PC-9 (cell line): Measurements from ENCODE around the gene GTF3C1.

Source experiments
- EZH2 ChIP-seq: fragments of 200-600 bp; sonication (generic); IDR thresholded peaks from 2 replicates; pipeline ENCODE4 v1.8.0; 2017; ENCODE audit warnings: antibody characterized with exemption, low read depth
- TF ChIP-seq, protein P1 (sequence below): fragments of 200-600 bp; sonication (generic); conservative IDR thresholded peaks from 2 replicates; pipeline ENCODE4 v1.6.1; 2017; ENCODE audit warnings: mixed run types, antibody characterized with exemption, mild to moderate bottlenecking, moderate library complexity

GRCh38 chr16:27472091-27473020, 77.4 kb downstream of the GTF3C1 start:
- TF ChIP-seq, protein P1, sequence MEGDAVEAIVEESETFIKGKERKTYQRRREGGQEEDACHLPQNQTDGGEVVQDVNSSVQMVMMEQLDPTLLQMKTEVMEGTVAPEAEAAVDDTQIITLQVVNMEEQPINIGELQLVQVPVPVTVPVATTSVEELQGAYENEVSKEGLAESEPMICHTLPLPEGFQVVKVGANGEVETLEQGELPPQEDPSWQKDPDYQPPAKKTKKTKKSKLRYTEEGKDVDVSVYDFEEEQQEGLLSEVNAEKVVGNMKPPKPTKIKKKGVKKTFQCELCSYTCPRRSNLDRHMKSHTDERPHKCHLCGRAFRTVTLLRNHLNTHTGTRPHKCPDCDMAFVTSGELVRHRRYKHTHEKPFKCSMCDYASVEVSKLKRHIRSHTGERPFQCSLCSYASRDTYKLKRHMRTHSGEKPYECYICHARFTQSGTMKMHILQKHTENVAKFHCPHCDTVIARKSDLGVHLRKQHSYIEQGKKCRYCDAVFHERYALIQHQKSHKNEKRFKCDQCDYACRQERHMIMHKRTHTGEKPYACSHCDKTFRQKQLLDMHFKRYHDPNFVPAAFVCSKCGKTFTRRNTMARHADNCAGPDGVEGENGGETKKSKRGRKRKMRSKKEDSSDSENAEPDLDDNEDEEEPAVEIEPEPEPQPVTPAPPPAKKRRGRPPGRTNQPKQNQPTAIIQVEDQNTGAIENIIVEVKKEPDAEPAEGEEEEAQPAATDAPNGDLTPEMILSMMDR = no peak
- no peak for TF ChIP-seq EZH2
